Sigmoid colon (tissue), 7 donors: ENCODE measurements around the gene BID. TPM values are rescaled to one million over a fixed set of nuclear protein-coding genes. Genes with fewer than 3 reads are reported as not detected.

ENCODE experiments used
- DNase-seq: peaks from one replicate; pipeline ENCODE4 v3.0.0-alpha.2; 2019
- H3K27ac ChIP-seq, 4 donors: fragments of 200-600 bp; sonication (generic); one replicate each; pipeline ENCODE4 v1.5.1; 2016 to 2019; ENCODE audit warnings: mild to moderate bottlenecking in 1 of 4
- H3K27me3 ChIP-seq, 3 donors: fragments of 200-600 bp; sonication (generic); one replicate each; pipeline ENCODE4 v1.5.1; 2019; ENCODE audit warnings: mild to moderate bottlenecking in 1 of 3
- H3K36me3 ChIP-seq, 4 donors: fragments of 200-600 bp; sonication (generic); one replicate each; pipeline ENCODE4 v1.5.1; 2016 to 2019
- H3K4me1 ChIP-seq, 4 donors: fragments of 200-600 bp; sonication (generic); one replicate each; pipeline ENCODE4 v1.5.1; 2017 to 2019
- H3K4me3 ChIP-seq, 4 donors: fragments of 200-600 bp; sonication (generic); one replicate each; pipeline ENCODE4 v1.5.1; 2017 to 2019; ENCODE audit warnings: mild to moderate bottlenecking in 2 of 4, moderate library complexity in 1 of 4
- H3K9me3 ChIP-seq, 4 donors: fragments of 200-600 bp in 3 of 4; sonication (generic) in 3 of 4; one replicate each; pipeline versions ENCODE4 v1.5.1 to v1.6.1; 2013 to 2019
- EP300 ChIP-seq, 4 donors: sonication (generic); formaldehyde crosslinking; IDR thresholded peaks; one replicate each; pipeline ENCODE4 v1.6.1; 2017; ENCODE audit warnings: antibody characterized with exemption in 4 of 4
- POLR2A ChIP-seq, 2 donors: fragments of 450-650 bp; IDR thresholded peaks; one replicate each; pipeline ENCODE4 v1.6.1; 2016; ENCODE audit warnings: antibody characterized with exemption in 2 of 2, mild to moderate bottlenecking in 2 of 2, moderate library complexity in 2 of 2
- POLR2AphosphoS5 ChIP-seq, 4 donors: sonication (generic); formaldehyde crosslinking; IDR thresholded peaks; one replicate each; pipeline ENCODE4 v1.6.1; 2017; ENCODE audit warnings: antibody characterized with exemption in 4 of 4
- WGBS, 2 donors: extraction: QIAGEN DNeasy Blood & Tissue Kit; methylation state at CpG; one replicate each; pipeline ENCODE4 v1.1.7; 2013; 5-methylcytosine and 5-hydroxymethylcytosine counted together
- intact Hi-C: fragments of 100-400 bp; cut with DNase I; formaldehyde crosslinking; loops from one replicate; pipeline ENCODE4 v1.15.1; 2023
- polyA plus RNA-seq, 3 donors: library from polyadenylated mRNA; stranded (reverse); fragments of 200-250 nt; gene quantifications; one replicate each; pipeline ENCODE4 v1.2.3, GENCODE V29; 2013
- total RNA-seq, 4 donors: library from RNA; depleted of rRNA; stranded (reverse); fragments of >200 nt; gene quantifications; one replicate each; pipeline ENCODE4 v1.1.0, GENCODE V29; 2016
- TF ChIP-seq, protein P1 (sequence below), 4 experiments: fragments of 450-650 bp in 3 of 4; fragments of 200-600 bp in 1 of 4; IDR thresholded peaks; one replicate each; pipeline ENCODE4 v1.5.1; 2016 to 2019; ENCODE audit warnings: antibody characterized with exemption in 4 of 4, mild to moderate bottlenecking in 3 of 4, moderate library complexity in 2 of 4
- donor health status: healthy with polysubstance abuse.
- donor health status: Bipolar disorder and iron deficiency.
- donor health status: healthy.

BID gene
- total and polyA plus RNA-seq, 7 donors: 9.7 to 72.1 (median 24.6) TPM

DNA sequence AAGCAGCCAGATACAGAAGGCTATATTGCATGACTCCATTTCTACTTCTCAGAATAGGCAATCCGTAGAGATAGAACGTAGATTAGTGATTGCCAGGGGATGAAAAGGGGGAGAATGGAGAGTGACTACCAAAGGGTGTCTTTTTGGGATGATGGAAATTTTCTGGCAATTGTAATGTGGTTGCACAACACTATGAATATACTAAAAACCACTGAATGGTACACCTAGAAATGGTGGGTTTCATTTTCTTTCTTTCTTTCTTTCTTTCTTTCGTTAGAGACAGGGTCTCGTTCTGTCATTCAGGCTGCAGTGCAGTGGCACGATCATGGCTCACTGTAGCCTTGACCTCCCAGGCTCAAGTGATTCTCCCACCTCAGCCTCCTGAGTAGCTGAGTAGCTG is 54.4 kb downstream of the BID start:
- DNase-seq: no peak
- Histone ChIP-seq H3K9me3 (no peaks in the 10 kb centered on the region), H3K36me3 (no peaks in the 10 kb centered on the region), H3K4me3 (no peak overlapping the region), H3K4me1 (peaks cover 0 to 29% (median 15%) of the 10 kb centered on the region in 4 donors), H3K27me3 (no peaks in the 10 kb centered on the region), H3K27ac (no peak overlapping the region)
- WGBS, 2 donors: 96 to 98% methylated on average over 5 of the region's 5 CpGs
- no peak for TF ChIP-seq POLR2A (IDR thresholded peaks at IDR 0.05)
- TF ChIP-seq, protein P1, sequence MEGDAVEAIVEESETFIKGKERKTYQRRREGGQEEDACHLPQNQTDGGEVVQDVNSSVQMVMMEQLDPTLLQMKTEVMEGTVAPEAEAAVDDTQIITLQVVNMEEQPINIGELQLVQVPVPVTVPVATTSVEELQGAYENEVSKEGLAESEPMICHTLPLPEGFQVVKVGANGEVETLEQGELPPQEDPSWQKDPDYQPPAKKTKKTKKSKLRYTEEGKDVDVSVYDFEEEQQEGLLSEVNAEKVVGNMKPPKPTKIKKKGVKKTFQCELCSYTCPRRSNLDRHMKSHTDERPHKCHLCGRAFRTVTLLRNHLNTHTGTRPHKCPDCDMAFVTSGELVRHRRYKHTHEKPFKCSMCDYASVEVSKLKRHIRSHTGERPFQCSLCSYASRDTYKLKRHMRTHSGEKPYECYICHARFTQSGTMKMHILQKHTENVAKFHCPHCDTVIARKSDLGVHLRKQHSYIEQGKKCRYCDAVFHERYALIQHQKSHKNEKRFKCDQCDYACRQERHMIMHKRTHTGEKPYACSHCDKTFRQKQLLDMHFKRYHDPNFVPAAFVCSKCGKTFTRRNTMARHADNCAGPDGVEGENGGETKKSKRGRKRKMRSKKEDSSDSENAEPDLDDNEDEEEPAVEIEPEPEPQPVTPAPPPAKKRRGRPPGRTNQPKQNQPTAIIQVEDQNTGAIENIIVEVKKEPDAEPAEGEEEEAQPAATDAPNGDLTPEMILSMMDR (IDR thresholded peaks at IDR 0.05): no peak
- TF ChIP-seq EP300 (IDR thresholded peaks at IDR 0.05): no peak
- no peak for TF ChIP-seq POLR2AphosphoS5 (IDR thresholded peaks at IDR 0.05)
- intact Hi-C loops: loop anchor here (5.0 kb wide), 1 partner anchor 153 kb away; no protein-coding TSS in a partner anchor

DNA sequence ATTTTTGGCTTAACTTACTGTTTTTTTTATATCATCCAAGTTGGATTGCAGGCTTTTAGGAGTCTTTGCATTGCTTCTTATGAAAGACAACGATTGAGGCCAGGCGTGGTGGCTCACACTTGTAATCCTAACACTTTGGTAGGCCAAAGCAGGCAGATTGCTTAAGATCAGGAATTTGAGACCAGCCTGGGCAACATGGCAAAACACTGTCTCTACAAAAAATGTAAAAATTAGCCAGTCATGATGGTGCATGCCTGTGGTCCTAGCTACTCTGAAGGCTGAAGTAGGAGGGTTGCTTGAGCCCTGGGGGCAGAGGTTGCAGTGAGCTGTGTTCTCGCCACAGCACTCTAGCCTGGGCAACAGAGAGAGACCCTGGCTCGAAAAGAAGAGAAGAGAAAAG is 56.6 kb downstream of the BID start:
- Histone ChIP-seq H3K27me3 (no peaks in the 10 kb centered on the region), H3K27ac (peak overlapping the region in 2 of 4 donors; percentile 39 to 75), H3K4me3 (no peak overlapping the region), H3K36me3 (no peaks in the 10 kb centered on the region), H3K4me1 (peaks cover 0 to 19% (median 7%) of the 10 kb centered on the region in 4 donors), H3K9me3 (no peaks in the 10 kb centered on the region)
- intact Hi-C loops: no loop called here
- no peak for TF ChIP-seq POLR2AphosphoS5 (IDR thresholded peaks at IDR 0.05)
- no peak for TF ChIP-seq POLR2A (IDR thresholded peaks at IDR 0.05)
- TF ChIP-seq, protein P1 (IDR thresholded peaks at IDR 0.05): no peak
- TF ChIP-seq EP300 (IDR thresholded peaks at IDR 0.05): no peak
- DNase-seq: no peak
- 52 to 79% methylated on average over 4 of the region's 4 CpGs for WGBS, 2 donors

DNA sequence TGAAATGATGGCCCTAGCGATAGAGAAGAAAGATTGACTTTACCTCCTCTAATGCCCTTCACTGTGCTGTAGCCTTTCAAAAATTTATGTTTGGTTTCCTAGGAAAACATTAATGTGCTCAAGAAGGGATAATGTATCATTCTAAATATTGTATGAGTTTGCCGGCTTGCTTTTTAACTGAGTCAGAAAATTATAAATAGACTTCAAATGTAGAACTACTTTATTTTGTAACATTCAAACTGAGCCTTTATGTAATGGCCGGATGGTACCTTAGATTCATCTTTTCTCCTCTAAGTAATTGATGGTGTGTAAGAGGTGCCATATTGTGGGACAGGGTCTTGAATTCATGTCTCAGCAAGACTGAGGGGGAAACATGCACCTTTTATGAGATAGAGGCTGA is 57.7 kb downstream of the BID start:
- Histone ChIP-seq H3K9me3 (no peaks in the 10 kb centered on the region), H3K36me3 (no peaks in the 10 kb centered on the region), H3K27ac (peak overlapping the region in 2 of 4 donors; percentile 50 to 75), H3K4me3 (no peak overlapping the region), H3K4me1 (peaks cover 0 to 25% (median 10%) of the 10 kb centered on the region in 4 donors), H3K27me3 (no peaks in the 10 kb centered on the region)
- no peak for TF ChIP-seq POLR2AphosphoS5 (IDR thresholded peaks at IDR 0.05)
- DNase-seq: no peak
- intact Hi-C loops: no loop called here
- WGBS, 2 donors: 95% methylated on average over 3 of the region's 3 CpGs

DNA sequence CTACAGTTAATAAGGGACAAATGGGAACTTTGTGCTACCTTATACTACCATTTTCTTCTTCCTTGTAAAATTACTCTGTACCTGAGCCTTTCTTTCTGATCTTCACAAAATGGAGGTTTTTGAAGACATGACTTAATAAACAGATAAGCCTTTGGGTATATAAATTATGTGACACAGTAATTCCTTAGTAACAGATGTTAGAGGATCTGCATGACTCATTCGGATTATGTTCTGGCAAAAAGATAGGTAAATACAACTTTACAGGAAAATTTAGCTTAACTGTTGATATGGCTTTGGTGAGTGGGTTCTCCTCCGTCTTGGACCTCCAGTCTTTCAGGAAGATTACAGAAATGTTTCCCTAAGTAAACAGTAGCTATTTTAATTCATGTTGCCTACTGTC is 61.8 kb downstream of the BID start:
- intact Hi-C loops: no loop called here
- peaks cover 0 to 34% (median 19%) of the 10 kb centered on the region in 4 donors for H3K4me1 ChIP-seq
- H3K27me3 ChIP-seq: no peaks in the 10 kb centered on the region
- no peak for DNase-seq
- 68 to 76% methylated on average over 2 of the region's 2 CpGs for WGBS, 2 donors
- H3K9me3 ChIP-seq: no peaks in the 10 kb centered on the region
- no peaks in the 10 kb centered on the region for H3K36me3 ChIP-seq
- H3K27ac ChIP-seq: peak overlapping the region in 1 of 4 donors; percentile 66
- no peak overlapping the region for H3K4me3 ChIP-seq
- TF ChIP-seq POLR2A (IDR thresholded peaks at IDR 0.05): no peak
- no peak for TF ChIP-seq POLR2AphosphoS5 (IDR thresholded peaks at IDR 0.05)

DNA sequence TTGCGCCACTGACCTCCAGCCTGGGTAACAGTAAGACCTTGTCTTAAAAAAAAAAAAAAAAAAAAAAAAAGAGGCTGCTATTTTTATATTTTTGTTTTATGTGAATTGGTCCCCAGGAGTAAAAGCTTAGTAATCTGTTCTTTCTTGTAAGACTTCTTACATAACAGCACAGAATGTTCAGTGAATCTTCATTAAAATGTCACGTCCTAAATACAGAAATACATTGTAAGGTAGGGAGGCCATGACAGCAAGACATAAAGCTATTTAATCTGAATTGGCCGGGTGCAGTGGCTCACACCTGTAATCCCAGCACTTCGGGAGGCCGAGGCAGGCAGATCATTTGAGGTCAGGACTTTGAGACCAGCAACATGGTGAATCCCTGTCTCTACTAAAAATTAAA is 64.2 kb downstream of the BID start:
- Histone ChIP-seq H3K36me3 (no peaks in the 10 kb centered on the region), H3K4me1 (peaks cover 0 to 35% (median 27%) of the 10 kb centered on the region in 4 donors), H3K27ac (peak overlapping the region in 3 of 4 donors; percentile 8 to 66 (median 41)), H3K4me3 (no peak overlapping the region), H3K27me3 (no peaks in the 10 kb centered on the region), H3K9me3 (no peaks in the 10 kb centered on the region)
- TF ChIP-seq EP300 (IDR thresholded peaks at IDR 0.05) (peak in 1 of 4 donors; percentile 70), POLR2AphosphoS5 (IDR thresholded peaks at IDR 0.05) (peak in 1 of 4 donors; percentile 50), POLR2A (IDR thresholded peaks at IDR 0.05) (no peak)
- TF ChIP-seq, protein P1 (IDR thresholded peaks at IDR 0.05): no peak
- intact Hi-C loops: no loop called here
- WGBS, 2 donors: 97 to 98% methylated on average over 5 of the region's 5 CpGs
- no peak for DNase-seq

DNA sequence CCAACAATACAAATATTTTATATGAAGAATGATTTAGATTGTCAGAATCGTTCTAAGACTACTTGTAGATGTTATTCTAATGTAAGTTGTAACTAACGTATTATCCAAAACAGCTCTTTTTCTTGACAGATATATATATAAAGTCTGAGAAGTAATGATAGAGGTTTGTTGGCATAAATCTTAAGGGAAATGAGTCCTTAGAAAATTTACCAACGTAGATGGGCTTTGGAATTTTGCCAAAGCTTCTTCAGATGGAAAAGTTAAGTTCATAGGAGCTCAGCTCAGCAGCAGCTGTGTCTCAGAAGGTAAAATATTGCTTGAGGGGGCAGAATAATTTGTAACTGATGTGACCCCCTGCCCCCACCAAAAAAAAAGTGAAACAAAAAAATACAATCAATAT is 66.7 kb downstream of the BID start:
- peaks cover 0 to 15% (median 0%) of the 10 kb centered on the region in 4 donors for H3K36me3 ChIP-seq
- peak overlapping the region; percentile 76 to 84 (median 80) for H3K27ac ChIP-seq
- 61 to 66% methylated on average over 3 of the region's 3 CpGs for WGBS, 2 donors
- intact Hi-C loops: loop anchor here (5.0 to 10.0 kb wide), 3 partner anchors 70 to 367 kb away; partner anchors contain the start of genes BCL2L13 and PEX26
- H3K27me3 ChIP-seq: no peaks in the 10 kb centered on the region
- TF ChIP-seq EP300 (IDR thresholded peaks at IDR 0.05) (no peak), POLR2A (IDR thresholded peaks at IDR 0.05) (no peak), POLR2AphosphoS5 (IDR thresholded peaks at IDR 0.05) (no peak)
- TF ChIP-seq, protein P1 (IDR thresholded peaks at IDR 0.05): no peak
- H3K9me3 ChIP-seq: no peaks in the 10 kb centered on the region
- H3K4me3 ChIP-seq: peak overlapping the region in 3 of 4 donors; percentile 30 to 47 (median 39)
- DNase-seq: no peak
- peaks cover 0 to 33% (median 25%) of the 10 kb centered on the region in 4 donors for H3K4me1 ChIP-seq
